22Rv1 (cell line): ENCODE data around the gene AGAP9.
"Not testable (repeated sequence)": the region's sequence is repeated elsewhere in the genome, so short reads cannot be mapped to it uniquely, and the experiment has no call there.

ENCODE experiments used
- ZFX ChIP-seq: fragments of 450-650 bp; IDR thresholded peaks from 2 replicates; pipeline ENCODE4 v1.6.1; 2017; ENCODE audit warnings: antibody characterized with exemption, borderline replicate concordance
- TF ChIP-seq, protein P1 (sequence below): fragments of 450-650 bp; IDR thresholded peaks from 2 replicates; pipeline ENCODE4 v1.5.1; 2017; ENCODE audit warnings: mild to moderate bottlenecking

DNA sequence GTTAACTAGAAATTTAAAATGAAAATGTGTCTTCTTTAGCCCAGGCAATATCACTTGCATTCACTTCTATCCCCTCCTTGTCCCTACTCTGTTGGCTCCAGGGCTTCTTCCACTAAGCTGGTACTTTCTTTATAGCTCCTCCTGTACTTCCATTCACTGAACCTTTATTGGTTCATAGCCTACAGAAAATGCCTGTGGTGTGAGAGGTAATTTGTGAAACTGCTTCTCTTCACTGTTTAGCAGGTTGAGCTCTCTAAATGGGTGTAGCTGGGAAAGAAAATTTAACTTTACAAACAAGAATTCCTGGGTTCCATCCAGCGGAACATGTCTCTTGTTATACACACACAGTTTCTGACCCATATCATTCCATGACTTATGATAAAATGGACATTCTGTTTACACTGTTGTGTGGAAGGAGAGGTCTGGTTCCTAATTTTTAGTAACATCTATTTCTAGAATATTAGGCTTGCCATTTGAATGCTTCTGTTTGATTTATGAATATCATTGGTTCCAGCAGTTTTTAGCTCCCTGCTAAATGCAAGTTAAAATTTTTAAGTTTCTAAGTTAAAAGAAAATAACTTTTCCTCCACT lies 36.4 kb upstream of the AGAP9 start:
- TF ChIP-seq, protein P1, sequence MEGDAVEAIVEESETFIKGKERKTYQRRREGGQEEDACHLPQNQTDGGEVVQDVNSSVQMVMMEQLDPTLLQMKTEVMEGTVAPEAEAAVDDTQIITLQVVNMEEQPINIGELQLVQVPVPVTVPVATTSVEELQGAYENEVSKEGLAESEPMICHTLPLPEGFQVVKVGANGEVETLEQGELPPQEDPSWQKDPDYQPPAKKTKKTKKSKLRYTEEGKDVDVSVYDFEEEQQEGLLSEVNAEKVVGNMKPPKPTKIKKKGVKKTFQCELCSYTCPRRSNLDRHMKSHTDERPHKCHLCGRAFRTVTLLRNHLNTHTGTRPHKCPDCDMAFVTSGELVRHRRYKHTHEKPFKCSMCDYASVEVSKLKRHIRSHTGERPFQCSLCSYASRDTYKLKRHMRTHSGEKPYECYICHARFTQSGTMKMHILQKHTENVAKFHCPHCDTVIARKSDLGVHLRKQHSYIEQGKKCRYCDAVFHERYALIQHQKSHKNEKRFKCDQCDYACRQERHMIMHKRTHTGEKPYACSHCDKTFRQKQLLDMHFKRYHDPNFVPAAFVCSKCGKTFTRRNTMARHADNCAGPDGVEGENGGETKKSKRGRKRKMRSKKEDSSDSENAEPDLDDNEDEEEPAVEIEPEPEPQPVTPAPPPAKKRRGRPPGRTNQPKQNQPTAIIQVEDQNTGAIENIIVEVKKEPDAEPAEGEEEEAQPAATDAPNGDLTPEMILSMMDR: not testable (repeated sequence)
- not testable (repeated sequence) for TF ChIP-seq ZFX
